Left lung (tissue), 10 donors: ENCODE results near the gene BCKDHB. TPM values are rescaled to one million over a fixed set of nuclear protein-coding genes. Genes with fewer than 3 reads are reported as not detected.

ENCODE experiments used
- ATAC-seq: fragments of 200-7000 bp; cut with Tn5 transposase; one replicate; pipeline ENCODE4 v1.9.1; 2020; ENCODE audit warnings: moderate library complexity
- DNase-seq, 4 donors: peaks; one replicate each; pipeline ENCODE4 v3.0.0-alpha.2; 2013 to 2020
- H3K27ac ChIP-seq, 2 donors: fragments of 200-600 bp; sonication (generic) in 1 of 2; one replicate each; pipeline versions ENCODE4 v1.5.0 to v1.8.0; 2020 to 2021
- H3K27me3 ChIP-seq, 2 donors: fragments of 200-600 bp; sonication (generic) in 1 of 2; one replicate each; pipeline versions ENCODE4 v1.5.0 to v1.8.0; 2020 to 2021
- H3K36me3 ChIP-seq, 2 donors: fragments of 200-600 bp; sonication (generic) in 1 of 2; one replicate each; pipeline versions ENCODE4 v1.5.0 to v1.8.0; 2020 to 2021
- H3K4me1 ChIP-seq, 2 donors: fragments of 200-600 bp; one replicate each; pipeline ENCODE4 v1.8.0; 2021
- H3K4me3 ChIP-seq, 2 donors: fragments of 200-600 bp; sonication (generic) in 1 of 2; one replicate each; pipeline versions ENCODE4 v1.5.0 to v1.8.0; 2020 to 2021; ENCODE audit warnings: mild to moderate bottlenecking in 1 of 2
- H3K9me3 ChIP-seq, 2 donors: fragments of 200-600 bp; sonication (generic) in 1 of 2; one replicate each; pipeline versions ENCODE4 v1.5.0 to v1.8.0; 2020 to 2021
- CTCF ChIP-seq, 2 donors: fragments of 200-600 bp; sonication (generic) in 1 of 2; IDR thresholded peaks; one replicate each; pipeline versions ENCODE4 v1.5.0 to v1.8.0; 2021; ENCODE audit warnings: antibody characterized with exemption in 2 of 2
- intact Hi-C, 2 donors: fragments of 100-400 bp; cut with DNase I; formaldehyde crosslinking; loops; one replicate each; pipeline versions ENCODE4 v1.11.2 to v1.14.2; 2022
- polyA plus RNA-seq, 6 donors: library from polyadenylated mRNA; unstranded; fragments of 120-200 nt; gene quantifications; one replicate each; pipeline ENCODE4 v1.2.1, GENCODE V29; 2013; ENCODE audit not compliant: insufficient read length in 6 of 6
- total RNA-seq, 2 donors: library from RNA; stranded (reverse); fragmentation: NEBNext Ultra II Directional; extraction: Animal tissue kit (Norgen Biotek cat#: 25700); gene quantifications; one replicate each; pipeline ENCODE4 v1.2.1, GENCODE V29; 2021
- donor health status: DM: no; HTN: yes; CAD: no.
- donor health status: DM: no; HTN: no; CAD: no.

Gene BCKDHB
- total and polyA plus RNA-seq, 8 donors: 15.1 to 26.1 (median 22.0) TPM

- no peaks in the 10 kb centered on the region for H3K4me1 ChIP-seq
- peaks cover 0 to 2% of the 10 kb centered on the region in 2 donors for H3K9me3 ChIP-seq
- H3K36me3 ChIP-seq: no peaks in the 10 kb centered on the region
- intact Hi-C loops: no loop called here
- H3K27me3 ChIP-seq: no peaks in the 10 kb centered on the region
- no peak for DNase-seq
- no peak for TF ChIP-seq CTCF (IDR thresholded peaks at IDR 0.05)
- H3K4me3 ChIP-seq: no peak overlapping the region
- H3K27ac ChIP-seq: no peak overlapping the region
- ATAC-seq: no peak
These were observed 257.1 kb downstream of the BCKDHB start for GRCh38 chr6:80363501-80364122.

DNA sequence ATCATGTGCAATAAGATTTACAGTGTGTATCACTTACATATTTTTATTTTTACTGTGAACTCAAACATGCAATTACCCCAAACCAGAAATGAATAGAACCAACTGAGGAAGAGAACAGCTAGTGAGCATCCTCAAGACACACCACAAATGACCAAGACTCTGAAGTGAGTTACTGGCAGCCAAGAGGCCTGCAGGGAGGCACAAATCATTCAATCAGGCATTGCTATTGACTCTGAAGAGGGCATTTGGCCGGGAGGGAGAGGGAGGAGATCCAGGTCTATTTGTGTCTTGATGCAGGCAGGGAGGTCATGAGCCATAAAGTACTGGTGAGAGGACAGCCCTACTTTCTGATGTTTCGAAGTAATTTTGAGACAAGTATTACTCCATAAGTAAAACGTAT is 257.7 kb downstream of the BCKDHB start:
- Histone ChIP-seq H3K4me1 (no peaks in the 10 kb centered on the region), H3K36me3 (no peaks in the 10 kb centered on the region), H3K9me3 (peaks cover 0 to 2% of the 10 kb centered on the region in 2 donors), H3K4me3 (no peak overlapping the region), H3K27ac (no peak overlapping the region), H3K27me3 (no peaks in the 10 kb centered on the region)
- intact Hi-C loops: no loop called here
- DNase-seq: no peak
- no peak for ATAC-seq
- TF ChIP-seq CTCF (IDR thresholded peaks at IDR 0.05): no peak

DNA sequence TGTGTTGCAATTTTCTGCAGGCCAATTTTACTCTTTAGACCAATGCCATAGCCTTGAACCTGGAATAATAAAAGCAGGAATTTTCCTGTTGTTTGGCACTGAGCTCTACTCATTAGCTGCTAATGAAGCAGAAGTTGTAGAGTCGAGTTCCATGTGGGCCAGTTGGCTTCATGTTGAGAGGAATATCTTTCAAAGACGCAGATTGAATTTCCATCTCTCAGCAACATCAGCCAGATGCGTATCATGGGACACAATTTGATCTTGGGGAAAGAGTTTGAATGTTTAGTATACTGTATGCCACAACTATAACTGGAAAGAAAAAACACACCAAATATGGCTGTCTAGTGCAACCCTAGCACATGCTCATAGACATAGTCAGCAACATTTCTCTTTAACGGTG is 259.6 kb downstream of the BCKDHB start:
- Histone ChIP-seq H3K4me3 (no peak overlapping the region), H3K9me3 (peaks cover 0 to 2% of the 10 kb centered on the region in 2 donors), H3K27ac (no peak overlapping the region), H3K27me3 (no peaks in the 10 kb centered on the region), H3K4me1 (no peaks in the 10 kb centered on the region), H3K36me3 (no peaks in the 10 kb centered on the region)
- intact Hi-C loops: no loop called here
- TF ChIP-seq CTCF (IDR thresholded peaks at IDR 0.05): no peak
- no peak for ATAC-seq
- DNase-seq: no peak

DNA sequence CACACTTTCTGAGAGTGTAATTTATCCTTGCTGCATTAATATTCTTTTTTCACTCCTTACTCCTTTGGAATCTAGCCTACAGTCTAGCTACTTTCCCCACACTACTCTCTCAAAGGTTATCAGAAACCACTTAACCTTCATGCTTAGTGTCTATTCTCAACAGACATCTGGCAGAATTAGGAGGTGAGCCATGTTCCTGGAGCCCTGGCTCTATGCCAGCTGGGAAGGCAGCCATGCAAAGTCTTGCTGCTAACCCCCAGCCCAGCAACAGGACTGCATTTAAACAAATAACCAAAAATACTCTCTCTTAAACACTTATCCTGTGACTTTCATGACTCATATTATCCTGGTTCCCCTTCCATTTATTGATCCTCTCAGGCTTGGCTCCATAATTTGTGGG is 260.2 kb downstream of the BCKDHB start:
- H3K4me1 ChIP-seq: no peaks in the 10 kb centered on the region
- no peaks in the 10 kb centered on the region for H3K27me3 ChIP-seq
- no peak for TF ChIP-seq CTCF (IDR thresholded peaks at IDR 0.05)
- H3K27ac ChIP-seq: no peak overlapping the region
- DNase-seq (peak in 1 of 4 donors; percentile 23), ATAC-seq (no peak)
- H3K9me3 ChIP-seq: peaks cover 0 to 8% of the 10 kb centered on the region in 2 donors
- intact Hi-C loops: no loop called here
- no peaks in the 10 kb centered on the region for H3K36me3 ChIP-seq
- no peak overlapping the region for H3K4me3 ChIP-seq

DNA sequence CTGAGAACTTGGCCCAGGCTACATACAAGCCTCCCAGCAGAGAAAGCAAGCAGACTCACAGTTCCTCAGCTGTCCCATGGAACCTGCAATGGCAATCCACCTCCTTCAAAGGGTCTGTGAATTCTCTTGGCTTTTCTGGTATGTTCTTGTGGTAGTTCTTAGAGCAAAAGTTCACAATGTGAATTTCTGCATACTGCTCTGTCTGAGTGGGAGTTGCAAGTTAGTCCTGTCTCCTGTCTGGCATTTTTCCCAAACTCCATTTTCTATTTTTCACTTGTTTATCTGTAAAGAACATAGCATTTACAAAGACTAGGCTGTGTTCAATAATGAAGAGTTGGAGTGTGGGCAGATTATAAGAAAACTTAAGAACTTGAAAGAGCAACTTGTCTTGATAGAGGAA is 269.9 kb downstream of the BCKDHB start:
- ATAC-seq (no peak), DNase-seq (no peak)
- no peaks in the 10 kb centered on the region for H3K36me3 ChIP-seq
- H3K4me1 ChIP-seq: no peaks in the 10 kb centered on the region
- no peak overlapping the region for H3K27ac ChIP-seq
- no peak for TF ChIP-seq CTCF (IDR thresholded peaks at IDR 0.05)
- intact Hi-C loops: no loop called here
- peaks cover 0 to 18% of the 10 kb centered on the region in 2 donors for H3K9me3 ChIP-seq
- no peaks in the 10 kb centered on the region for H3K27me3 ChIP-seq
- no peak overlapping the region for H3K4me3 ChIP-seq
